SK-N-SH (cell line): ENCODE results near the gene IGFBP7. TPM values are rescaled to one million over a fixed set of nuclear protein-coding genes. Genes with fewer than 3 reads are reported as not detected.

Experiments
- CTCF ChIA-PET: fragments of 300-600, 350-600 bp; formaldehyde crosslinking; extraction: SDS; loops from one replicate; lab custom pipeline; 2021; lab: Yijun Ruan, JAX
- POLR2A ChIA-PET: fragments of 350-600 bp; sonication (Branson Sonifier 250); formaldehyde crosslinking; extraction: SDS; loops from one replicate; lab custom pipeline; 2020; ENCODE audit warnings: antibody characterized with exemption, inconsistent platforms; lab: Yijun Ruan, JAX
- DNase-seq: peaks from one replicate; pipeline ENCODE4 v3.0.0; 2012
- H2AFZ ChIP-seq: fragments of 200-600 bp; sonication (generic); 2 replicates; pipeline ENCODE4 v1.8.1; 2016; ENCODE audit warnings: antibody characterized with exemption, mild to moderate bottlenecking, low read depth
- H3F3A ChIP-seq: fragments of 200-600 bp; sonication (generic); replicated peaks from 2 replicates; pipeline ENCODE3; 2016; ENCODE audit warnings: antibody characterized with exemption, mild to moderate bottlenecking; ENCODE audit not compliant: insufficient read depth
- H3K27ac ChIP-seq, 2 experiments: fragments of 200-500 bp in 1 of 2; fragments of 200-600 bp in 1 of 2; sonication (Bioruptor generic) in 1 of 2; sonication (generic), shearing (Covaris generic) in 1 of 2; 2 replicates each; pipeline versions ENCODE4 v1.5.1 to v1.6.1; 2014 to 2016; ENCODE audit warnings: low read depth in 2 of 2, inconsistent platforms in 1 of 2, low read length in 1 of 2, mild to moderate bottlenecking in 1 of 2, mixed read lengths in 1 of 2
- H3K27me3 ChIP-seq: fragments of 200-600 bp; sonication (generic), shearing (Covaris generic); 2 replicates; pipeline ENCODE4 v1.6.1; 2016; ENCODE audit warnings: mixed run types; ENCODE audit not compliant: insufficient read depth
- H3K36me3 ChIP-seq, 2 experiments: fragments of 200-500 bp in 1 of 2; fragments of 200-600 bp in 1 of 2; sonication (Bioruptor generic) in 1 of 2; sonication (generic) in 1 of 2; replicated peaks in 1 of 2; 2 replicates each; pipeline versions ENCODE3 to v1.5.1; 2014 to 2016; ENCODE audit warnings: low read length in 1 of 2, mild to moderate bottlenecking in 1 of 2; ENCODE audit not compliant: insufficient read depth in 2 of 2, control insufficient read depth in 1 of 2
- H3K4me1 ChIP-seq, 2 experiments: fragments of 200-500 bp in 1 of 2; fragments of 200-600 bp in 1 of 2; sonication (Bioruptor generic) in 1 of 2; sonication (generic), shearing (Covaris generic) in 1 of 2; 2 replicates each; pipeline versions ENCODE4 v1.5.1 to v1.6.1; 2014 to 2016; ENCODE audit warnings: low read depth in 1 of 2, low read length in 1 of 2, mixed run types in 1 of 2; ENCODE audit not compliant: insufficient read depth in 2 of 2, control insufficient read depth in 1 of 2
- H3K4me2 ChIP-seq: fragments of 200-600 bp; sonication (generic), shearing (Covaris generic); 2 replicates; pipeline ENCODE4 v1.6.1; 2017; ENCODE audit warnings: mixed run types
- H3K4me3 ChIP-seq, 2 experiments: fragments of 200-500 bp in 1 of 2; fragments of 200-600 bp in 1 of 2; sonication (Bioruptor generic) in 1 of 2; sonication (generic), shearing (Covaris generic) in 1 of 2; 2 replicates each; pipeline versions ENCODE4 v1.5.1 to v1.8.1; 2014 to 2016; ENCODE audit warnings: low read depth in 2 of 2, inconsistent platforms in 1 of 2, low read length in 1 of 2, mild to moderate bottlenecking in 1 of 2, mixed read lengths in 1 of 2, moderate library complexity in 1 of 2
- H3K79me2 ChIP-seq: fragments of 200-600 bp; sonication (generic); 2 replicates; pipeline ENCODE4 v1.8.1; 2017; ENCODE audit warnings: mild to moderate bottlenecking; ENCODE audit not compliant: insufficient read depth
- H3K9ac ChIP-seq: fragments of 200-600 bp; sonication (generic); 2 replicates; pipeline ENCODE4 v1.6.1; 2017; ENCODE audit warnings: mixed run types
- H3K9me2 ChIP-seq: fragments of 200-600 bp; sonication (generic); 2 replicates; pipeline ENCODE4 v1.6.1; 2017; ENCODE audit warnings: mixed run types
- H3K9me3 ChIP-seq: fragments of 200-600 bp; sonication (generic); 2 replicates; pipeline ENCODE4 v1.6.1; 2017; ENCODE audit warnings: mixed run types, mild to moderate bottlenecking, moderate library complexity
- H4K20me1 ChIP-seq: fragments of 200-600 bp; sonication (generic); 2 replicates; pipeline ENCODE4 v1.6.1; 2017; ENCODE audit warnings: mild to moderate bottlenecking, mixed run types; ENCODE audit not compliant: insufficient read depth
- CHD2 ChIP-seq: fragments of 150-350 bp; IDR thresholded peaks from 2 replicates; pipeline ENCODE4 v1.6.1; 2018; ENCODE audit warnings: low read length; ENCODE audit not compliant: partially characterized antibody
- EP300 ChIP-seq, 2 experiments: IDR thresholded peaks; 2 replicates each; pipeline versions ENCODE4 v1.4.0 to v1.6.1; 2012; ENCODE audit warnings: borderline replicate concordance in 1 of 2, low read depth in 1 of 2, low read length in 1 of 2
- EZH2phosphoT487 ChIP-seq: fragments of 200-600 bp; sonication (generic); IDR thresholded peaks from 2 replicates; pipeline ENCODE4 v1.6.1; 2017; ENCODE audit warnings: low read depth, mixed run types, mild to moderate bottlenecking, antibody characterized with exemption, moderate library complexity, borderline replicate concordance
- FOSL2 ChIP-seq: IDR thresholded peaks from 2 replicates; pipeline ENCODE4 v1.4.0; 2012; ENCODE audit warnings: low read depth, mild to moderate bottlenecking, moderate library complexity, borderline replicate concordance
- MEF2A ChIP-seq: IDR thresholded peaks from 2 replicates; pipeline ENCODE4 v1.4.0; 2012; ENCODE audit warnings: low read depth, borderline replicate concordance
- MXI1 ChIP-seq: IDR thresholded peaks from 2 replicates; pipeline ENCODE4 v1.6.1; 2012; ENCODE audit warnings: mild to moderate bottlenecking, low read depth, low read length, improper control_type of control experiment
- NFIC ChIP-seq: IDR thresholded peaks from 2 replicates; pipeline ENCODE4 v1.4.0; 2012; ENCODE audit warnings: borderline replicate concordance
- NRF1 ChIP-seq: IDR thresholded peaks from 2 replicates; pipeline ENCODE4 v1.6.1; 2012; ENCODE audit warnings: low read depth, mild to moderate bottlenecking, low read length
- RAD21 ChIP-seq: IDR thresholded peaks from 2 replicates; pipeline ENCODE4 v1.6.1; 2012; ENCODE audit warnings: mild to moderate bottlenecking, low read length
- RCOR1 ChIP-seq: fragments of 150-350 bp; IDR thresholded peaks from 2 replicates; pipeline ENCODE4 v1.6.1; 2017; ENCODE audit warnings: antibody characterized with exemption, low read length
- RFX5 ChIP-seq: IDR thresholded peaks from 2 replicates; pipeline ENCODE4 v1.6.1; 2012; ENCODE audit warnings: mild to moderate bottlenecking, improper control_type of control experiment, low read length
- SIN3A ChIP-seq: IDR thresholded peaks from 2 replicates; pipeline ENCODE4 v1.6.1; 2012; ENCODE audit warnings: low read depth, mild to moderate bottlenecking, low read length, moderate library complexity, borderline replicate concordance
- SMC3 ChIP-seq: IDR thresholded peaks from 2 replicates; pipeline ENCODE4 v1.6.1; 2012; ENCODE audit warnings: low read depth, low read length, improper control_type of control experiment
- TEAD4 ChIP-seq: IDR thresholded peaks from 2 replicates; pipeline ENCODE4 v1.4.0; 2012; ENCODE audit warnings: mild to moderate bottlenecking, borderline replicate concordance; ENCODE audit not compliant: insufficient read depth
- YY1 ChIP-seq: IDR thresholded peaks from 2 replicates; pipeline ENCODE4 v1.4.0; 2012; ENCODE audit warnings: low read depth, mild to moderate bottlenecking
- WGBS: methylation state at CpG from one replicate; pipeline ENCODE4 v1.1.6; 2017; ENCODE audit warnings: low lambda C conversion rate; 5-methylcytosine and 5-hydroxymethylcytosine counted together
- polyA plus RNA-seq, 3 experiments: library from polyadenylated mRNA; depleted of rRNA; stranded (reverse); fragments of >200 nt; gene quantifications; 2 replicates each; pipeline ENCODE4 v1.2.3, GENCODE V29; 2012
- TF ChIP-seq, protein P1 (sequence below): fragments of 200-600 bp; sonication (generic); IDR thresholded peaks from 2 replicates; pipeline ENCODE4 v1.6.1; 2017; ENCODE audit warnings: antibody characterized with exemption, mild to moderate bottlenecking, moderate library complexity
- TF ChIP-seq, protein P2 (sequence below): IDR thresholded peaks from 2 replicates; pipeline ENCODE4 v1.4.0; 2012; ENCODE audit warnings: low read depth
- TF ChIP-seq, protein P3 (sequence below): IDR thresholded peaks from 2 replicates; pipeline ENCODE4 v1.4.0; 2012; ENCODE audit warnings: low read depth, borderline replicate concordance

IGFBP7 gene
- polyA plus RNA-seq, 1 of the 3 experiments (the other 2 are of a cell fraction): 0.38 TPM

DNA sequence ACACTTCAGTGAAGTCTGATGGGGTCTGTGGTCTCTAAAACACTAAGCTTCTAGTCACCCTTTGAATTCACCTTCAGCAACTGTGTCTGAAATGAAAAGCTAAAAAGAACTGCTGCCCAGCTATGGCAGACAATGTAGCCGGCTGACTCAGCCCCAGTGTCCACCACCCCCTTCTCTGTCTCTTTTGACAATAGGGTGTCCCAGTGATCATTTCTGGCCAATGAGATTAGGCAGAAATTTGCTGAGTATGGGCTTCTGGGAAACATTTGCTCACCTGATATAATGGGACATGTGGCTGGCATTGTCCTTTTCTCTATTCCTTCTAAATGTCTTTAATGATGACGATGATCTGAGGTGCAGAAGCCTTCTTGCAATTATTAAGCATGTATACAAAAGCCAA lies 20.6 kb downstream of the IGFBP7 start:
- Histone ChIP-seq H3K9me3 (no peaks in the 10 kb centered on the region), H4K20me1 (no peaks in the 10 kb centered on the region), H3K27me3 (no peaks in the 10 kb centered on the region), H3K4me1 (peaks cover 4 to 5% of the 10 kb centered on the region in 2 experiments; a peak in 1 of 4 replicates), H3K4me2 (no peak overlapping the region), H3F3A (peaks cover 7% of the 10 kb centered on the region), H3K36me3 (no peaks in the 10 kb centered on the region), H3K9me2 (no peaks in the 10 kb centered on the region), H2AFZ (no peak overlapping the region), H3K4me3 (no peak overlapping the region), H3K27ac (no peak overlapping the region), H3K9ac (no peak overlapping the region), H3K79me2 (no peaks in the 10 kb centered on the region)
- no peak for DNase-seq
- WGBS: 64% methylated on average over 2 of the region's 2 CpGs
- ChIA-PET CTCF (interaction anchor here (1.7 kb wide), 1 partner anchor 52 kb away, joined by 5 read pairs; no protein-coding TSS in a partner anchor), POLR2A (no interaction called here)
- TF ChIP-seq EZH2phosphoT487 (no peak), FOSL2 (no peak), SIN3A (no peak), CHD2 (no peak), RCOR1 (no peak), RAD21 (no peak), YY1 (no peak), MXI1 (no peak), MEF2A (no peak), EP300 (IDR thresholded peaks at IDR 0.05; ENCODE audit: borderline replicate concordance in 1 of 2, low read depth in 1 of 2, low read length in 1 of 2) (no peak), SMC3 (no peak), NRF1 (no peak), RFX5 (no peak), TEAD4 (no peak), NFIC (no peak)
- TF ChIP-seq, protein P1, sequence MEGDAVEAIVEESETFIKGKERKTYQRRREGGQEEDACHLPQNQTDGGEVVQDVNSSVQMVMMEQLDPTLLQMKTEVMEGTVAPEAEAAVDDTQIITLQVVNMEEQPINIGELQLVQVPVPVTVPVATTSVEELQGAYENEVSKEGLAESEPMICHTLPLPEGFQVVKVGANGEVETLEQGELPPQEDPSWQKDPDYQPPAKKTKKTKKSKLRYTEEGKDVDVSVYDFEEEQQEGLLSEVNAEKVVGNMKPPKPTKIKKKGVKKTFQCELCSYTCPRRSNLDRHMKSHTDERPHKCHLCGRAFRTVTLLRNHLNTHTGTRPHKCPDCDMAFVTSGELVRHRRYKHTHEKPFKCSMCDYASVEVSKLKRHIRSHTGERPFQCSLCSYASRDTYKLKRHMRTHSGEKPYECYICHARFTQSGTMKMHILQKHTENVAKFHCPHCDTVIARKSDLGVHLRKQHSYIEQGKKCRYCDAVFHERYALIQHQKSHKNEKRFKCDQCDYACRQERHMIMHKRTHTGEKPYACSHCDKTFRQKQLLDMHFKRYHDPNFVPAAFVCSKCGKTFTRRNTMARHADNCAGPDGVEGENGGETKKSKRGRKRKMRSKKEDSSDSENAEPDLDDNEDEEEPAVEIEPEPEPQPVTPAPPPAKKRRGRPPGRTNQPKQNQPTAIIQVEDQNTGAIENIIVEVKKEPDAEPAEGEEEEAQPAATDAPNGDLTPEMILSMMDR: no peak
- TF ChIP-seq, protein P2, sequence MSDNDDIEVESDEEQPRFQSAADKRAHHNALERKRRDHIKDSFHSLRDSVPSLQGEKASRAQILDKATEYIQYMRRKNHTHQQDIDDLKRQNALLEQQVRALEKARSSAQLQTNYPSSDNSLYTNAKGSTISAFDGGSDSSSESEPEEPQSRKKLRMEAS: no peak
- TF ChIP-seq, protein P3, sequence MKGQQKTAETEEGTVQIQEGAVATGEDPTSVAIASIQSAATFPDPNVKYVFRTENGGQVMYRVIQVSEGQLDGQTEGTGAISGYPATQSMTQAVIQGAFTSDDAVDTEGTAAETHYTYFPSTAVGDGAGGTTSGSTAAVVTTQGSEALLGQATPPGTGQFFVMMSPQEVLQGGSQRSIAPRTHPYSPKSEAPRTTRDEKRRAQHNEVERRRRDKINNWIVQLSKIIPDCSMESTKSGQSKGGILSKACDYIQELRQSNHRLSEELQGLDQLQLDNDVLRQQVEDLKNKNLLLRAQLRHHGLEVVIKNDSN: no peak
